ENCODE data around the gene PLRG1. TPM values are rescaled to one million over a fixed set of nuclear protein-coding genes. Genes with fewer than 3 reads are reported as not detected.
A peak's percentile ranks its signal among the peaks of the same experiment; 100 is the strongest.

The PLRG1 gene
- total RNA-seq, 2 donors from 2014 or later: 21.1 to 30.1 TPM

GRCh38 chr4:154559494-154560418 lies 9.6 kb upstream of the PLRG1 start:
- Histone ChIP-seq H3K27me3 (no peaks in the 10 kb centered on the region), H3K27ac (no peak overlapping the region), H3K4me1 (no peaks in the 10 kb centered on the region), H3K4me3 (no peak overlapping the region), H3K36me3 (no peaks in the 10 kb centered on the region), H3K9me3 (no peaks in the 10 kb centered on the region)
- TF ChIP-seq CTCF (IDR thresholded peaks at IDR 0.05): peak in 1 of 2 donors; percentile 48
- no peak for DNase-seq (ENCODE audit: low spot score)

GRCh38 chr4:154559141-154559493 lies 8.9 kb upstream of the PLRG1 start:
- TF ChIP-seq CTCF (IDR thresholded peaks at IDR 0.05): no peak
- H3K4me3 ChIP-seq: no peak overlapping the region
- no peaks in the 10 kb centered on the region for H3K27me3 ChIP-seq
- H3K27ac ChIP-seq: no peak overlapping the region
- no peak for DNase-seq (ENCODE audit: low spot score)
- no peaks in the 10 kb centered on the region for H3K4me1 ChIP-seq
- H3K36me3 ChIP-seq: no peaks in the 10 kb centered on the region
- no peaks in the 10 kb centered on the region for H3K9me3 ChIP-seq

- Histone ChIP-seq H3K27me3 (no peaks in the 10 kb centered on the region), H3K27ac (no peak overlapping the region), H3K4me3 (no peak overlapping the region), H3K9me3 (no peaks in the 10 kb centered on the region), H3K36me3 (peaks cover 4% of the 10 kb centered on the region), H3K4me1 (peaks cover 0 to 15% of the 10 kb centered on the region in 2 donors)
- TF ChIP-seq CTCF (IDR thresholded peaks at IDR 0.05): peak; percentile 50 to 84
- DNase-seq (ENCODE audit: low spot score): peak; percentile 88
Observed at GRCh38 chr4:154551872-154552686, 1.9 kb upstream of the PLRG1 start.

GRCh38 chr4:154545689-154546088 lies 4.5 kb downstream of the PLRG1 start:
- Histone ChIP-seq H3K36me3 (peaks cover 66% of the 10 kb centered on the region), H3K9me3 (no peaks in the 10 kb centered on the region), H3K27ac (no peak overlapping the region)

More at GRCh38 chr4:154545689-154546088, 4.5 kb downstream of the PLRG1 start:
- no peak for TF ChIP-seq CTCF (IDR thresholded peaks at IDR 0.05)
- no peaks in the 10 kb centered on the region for H3K27me3 ChIP-seq
- no peak for DNase-seq (ENCODE audit: low spot score)
- peaks cover 0 to 15% of the 10 kb centered on the region in 2 donors for H3K4me1 ChIP-seq
- H3K4me3 ChIP-seq: no peak overlapping the region

Measured in right atrium auricular region (tissue), 2 donors.